ENCODE results near the gene GALK1. TPM values are rescaled to one million over a fixed set of nuclear protein-coding genes. Genes with fewer than 3 reads are reported as not detected.

GALK1 gene
- total RNA-seq, 1 experiment from 2014 or later, result 23.9 TPM

GRCh38 chr17:75723171-75723930, 41.6 kb downstream of the GALK1 start:
- Histone ChIP-seq H3K4me3 (ENCODE audit: low read length) (no peak overlapping the region), H3K79me2 (ENCODE audit: low read length) (no peaks in the 10 kb centered on the region), H3K27me3 (ENCODE audit: low read length) (no peaks in the 10 kb centered on the region), H2AFZ (ENCODE audit: low read length) (no peak overlapping the region), H3K9ac (ENCODE audit: low read length) (no peak overlapping the region), H3K4me1 (ENCODE audit: low read length) (no peaks in the 10 kb centered on the region), H3K27ac (ENCODE audit: low read length) (no peak overlapping the region), H3K9me3 (ENCODE audit: low read length) (no peaks in the 10 kb centered on the region), H4K20me1 (ENCODE audit: insufficient read depth, low read depth, low read length) (no peaks in the 10 kb centered on the region), H3K9me2 (replicated peaks; ENCODE audit: insufficient read depth, low read length) (no peaks in the 10 kb centered on the region), H3K4me2 (ENCODE audit: low read depth, low read length, poor library complexity, severe bottlenecking) (no peak overlapping the region), H3K36me3 (ENCODE audit: insufficient read depth, low read length) (no peaks in the 10 kb centered on the region)
- no peak for DNase-seq

DNA sequence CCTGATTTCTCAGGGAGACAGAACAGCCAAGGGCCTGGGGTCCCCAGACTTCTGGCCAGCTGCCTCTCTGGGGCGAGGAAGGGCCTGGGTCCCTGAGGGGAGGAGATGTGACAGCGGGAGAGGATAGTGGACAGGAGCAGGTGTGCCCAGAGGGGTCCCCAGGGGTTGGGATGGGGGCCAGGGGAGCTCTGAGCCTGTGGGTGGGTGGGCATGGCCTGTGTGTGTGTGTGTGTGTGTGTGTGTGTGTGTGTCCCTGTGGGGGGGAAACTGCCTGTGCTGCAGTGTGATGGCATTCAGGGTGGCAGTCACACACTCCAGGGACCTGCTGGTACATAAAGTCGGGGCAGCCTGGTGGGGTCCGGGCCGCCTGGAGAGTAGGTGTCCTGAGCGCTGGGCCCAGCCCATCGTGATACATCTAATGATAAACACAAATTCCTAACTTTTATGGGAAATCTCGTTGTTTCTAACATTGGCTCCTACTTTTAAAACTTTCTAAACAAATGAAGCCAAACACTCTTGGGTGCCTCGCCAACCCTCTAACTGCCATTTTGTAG, 42.4 kb downstream of the GALK1 start:
- Histone ChIP-seq H2AFZ (ENCODE audit: low read length) (no peak overlapping the region), H3K9ac (ENCODE audit: low read length) (no peak overlapping the region), H3K4me2 (ENCODE audit: low read depth, low read length, poor library complexity, severe bottlenecking) (no peak overlapping the region)

GRCh38 chr17:75722076-75722475, 42.9 kb downstream of the GALK1 start:
- no peak overlapping the region for H2AFZ ChIP-seq (ENCODE audit: low read length)
- H3K4me1 ChIP-seq (ENCODE audit: low read length), result no peaks in the 10 kb centered on the region
- H3K36me3 ChIP-seq (ENCODE audit: insufficient read depth, low read length), result no peaks in the 10 kb centered on the region
- no peak overlapping the region for H3K4me2 ChIP-seq (ENCODE audit: low read depth, low read length, poor library complexity, severe bottlenecking)
- H4K20me1 ChIP-seq (ENCODE audit: insufficient read depth, low read depth, low read length), result no peaks in the 10 kb centered on the region
- no peaks in the 10 kb centered on the region for H3K27me3 ChIP-seq (ENCODE audit: low read length)
- no peak overlapping the region for H3K9ac ChIP-seq (ENCODE audit: low read length)
- H3K27ac ChIP-seq (ENCODE audit: low read length), result no peak overlapping the region
- no peaks in the 10 kb centered on the region for H3K9me2 ChIP-seq (replicated peaks; ENCODE audit: insufficient read depth, low read length)
- no peak for DNase-seq
- H3K4me3 ChIP-seq (ENCODE audit: low read length), result no peak overlapping the region
- no peaks in the 10 kb centered on the region for H3K9me3 ChIP-seq (ENCODE audit: low read length)
- no peaks in the 10 kb centered on the region for H3K79me2 ChIP-seq (ENCODE audit: low read length)

More for the DNA sequence above, 42.4 kb downstream of the GALK1 start:
- H3K79me2 ChIP-seq (ENCODE audit: low read length), result no peaks in the 10 kb centered on the region
- H3K9me2 ChIP-seq (replicated peaks; ENCODE audit: insufficient read depth, low read length), result no peaks in the 10 kb centered on the region
- H3K4me1 ChIP-seq (ENCODE audit: low read length), result no peaks in the 10 kb centered on the region
- DNase-seq, result no peak
- H4K20me1 ChIP-seq (ENCODE audit: insufficient read depth, low read depth, low read length), result no peaks in the 10 kb centered on the region
- H3K36me3 ChIP-seq (ENCODE audit: insufficient read depth, low read length), result no peaks in the 10 kb centered on the region
- no peak overlapping the region for H3K4me3 ChIP-seq (ENCODE audit: low read length)
- no peaks in the 10 kb centered on the region for H3K27me3 ChIP-seq (ENCODE audit: low read length)
- H3K9me3 ChIP-seq (ENCODE audit: low read length), result no peaks in the 10 kb centered on the region
- no peak overlapping the region for H3K27ac ChIP-seq (ENCODE audit: low read length)

DNA sequence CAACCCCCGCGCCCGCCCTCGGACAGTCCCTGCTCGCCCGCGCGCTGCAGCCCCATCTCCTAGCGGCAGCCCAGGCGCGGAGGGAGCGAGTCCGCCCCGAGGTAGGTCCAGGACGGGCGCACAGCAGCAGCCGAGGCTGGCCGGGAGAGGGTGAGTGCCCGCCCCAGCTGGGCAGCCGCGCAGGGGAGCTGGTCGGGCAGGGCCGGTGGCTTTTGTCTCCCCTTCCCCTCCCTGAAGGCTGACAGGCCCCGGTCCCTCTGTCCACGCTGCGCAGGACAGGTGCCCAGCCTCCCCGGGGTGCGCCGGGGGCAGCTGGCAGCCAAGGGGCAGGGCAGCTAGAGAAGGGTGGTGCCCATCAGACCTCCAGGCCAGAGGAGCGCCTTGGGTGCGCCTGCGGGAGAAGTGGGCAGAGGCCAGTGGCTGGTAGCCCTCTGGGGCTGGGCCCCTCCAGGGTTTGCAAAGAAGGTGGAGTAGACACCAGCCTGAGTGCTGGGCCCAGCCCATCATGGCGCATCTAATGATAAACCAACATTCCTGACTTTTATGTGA, 43.5 kb downstream of the GALK1 start:
- Histone ChIP-seq H3K4me2 (ENCODE audit: low read depth, low read length, poor library complexity, severe bottlenecking) (no peak overlapping the region), H3K4me3 (ENCODE audit: low read length) (no peak overlapping the region), H3K9me3 (ENCODE audit: low read length) (no peaks in the 10 kb centered on the region)

GRCh38 chr17:75720656-75721462, 44.1 kb downstream of the GALK1 start, which contains the start of gene ITGB4:
Gene ITGB4, plus strand, starts transcription at chr17:75721459. Its CDS starts 3,245 bp downstream, at chr17:75724704.
- no peak within 1 kb of the TSS for H3K4me3 ChIP-seq (ENCODE audit: low read length)
- no peaks in the 10 kb centered on the region for H4K20me1 ChIP-seq (ENCODE audit: insufficient read depth, low read depth, low read length)
- H3K36me3 ChIP-seq (ENCODE audit: insufficient read depth, low read length), result no peaks in the 10 kb centered on the region
- H2AFZ ChIP-seq (ENCODE audit: low read length), result no peak within 1 kb of the TSS
- H3K27me3 ChIP-seq (ENCODE audit: low read length), result no peaks in the 10 kb centered on the region
- no peaks in the 10 kb centered on the region for H3K9me2 ChIP-seq (replicated peaks; ENCODE audit: insufficient read depth, low read length)
- H3K4me2 ChIP-seq (ENCODE audit: low read depth, low read length, poor library complexity, severe bottlenecking), result no peak within 1 kb of the TSS
- no peaks in the 10 kb centered on the region for H3K4me1 ChIP-seq (ENCODE audit: low read length)
- no peak for DNase-seq
- no peaks in the 10 kb centered on the region for H3K9me3 ChIP-seq (ENCODE audit: low read length)
- no peak within 1 kb of the TSS for H3K9ac ChIP-seq (ENCODE audit: low read length)
- no peak within 1 kb of the TSS for H3K27ac ChIP-seq (ENCODE audit: low read length)
- H3K79me2 ChIP-seq (ENCODE audit: low read length), result no peaks in the 10 kb centered on the region

More for the DNA sequence above, 43.5 kb downstream of the GALK1 start:
- Histone ChIP-seq H3K27ac (ENCODE audit: low read length) (no peak overlapping the region), H3K79me2 (ENCODE audit: low read length) (no peaks in the 10 kb centered on the region), H2AFZ (ENCODE audit: low read length) (no peak overlapping the region), H3K36me3 (ENCODE audit: insufficient read depth, low read length) (no peaks in the 10 kb centered on the region), H3K9me2 (replicated peaks; ENCODE audit: insufficient read depth, low read length) (no peaks in the 10 kb centered on the region), H3K4me1 (ENCODE audit: low read length) (no peaks in the 10 kb centered on the region), H4K20me1 (ENCODE audit: insufficient read depth, low read depth, low read length) (no peaks in the 10 kb centered on the region), H3K27me3 (ENCODE audit: low read length) (no peaks in the 10 kb centered on the region), H3K9ac (ENCODE audit: low read length) (no peak overlapping the region)
- DNase-seq, result no peak

DNA sequence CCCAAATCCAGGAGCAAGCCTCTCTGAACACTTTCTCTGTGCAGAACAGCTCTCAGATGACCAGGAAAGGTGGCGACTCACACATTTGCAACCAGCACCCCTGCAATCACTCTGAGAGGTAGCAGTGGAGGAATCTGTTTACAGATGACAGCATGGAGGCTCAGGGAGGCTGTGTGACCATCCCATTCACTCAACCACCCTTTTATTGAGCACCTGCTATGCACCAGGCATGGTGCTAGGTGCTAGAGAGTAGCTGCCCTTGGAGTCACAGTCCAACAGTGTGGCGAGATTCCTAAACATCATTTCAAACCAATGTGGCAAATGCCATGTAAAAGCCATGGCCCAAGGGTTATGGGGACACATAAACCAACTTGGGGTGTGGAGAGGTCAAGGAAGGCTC, 45.3 kb downstream of the GALK1 start:
- Histone ChIP-seq H3K9me2 (replicated peaks; ENCODE audit: insufficient read depth, low read length) (no peaks in the 10 kb centered on the region), H4K20me1 (ENCODE audit: insufficient read depth, low read depth, low read length) (no peaks in the 10 kb centered on the region), H3K27ac (ENCODE audit: low read length) (no peak overlapping the region), H2AFZ (ENCODE audit: low read length) (no peak overlapping the region), H3K4me2 (ENCODE audit: low read depth, low read length, poor library complexity, severe bottlenecking) (no peak overlapping the region), H3K79me2 (ENCODE audit: low read length) (no peaks in the 10 kb centered on the region), H3K9ac (ENCODE audit: low read length) (no peak overlapping the region), H3K4me1 (ENCODE audit: low read length) (no peaks in the 10 kb centered on the region), H3K4me3 (ENCODE audit: low read length) (no peak overlapping the region), H3K27me3 (ENCODE audit: low read length) (no peaks in the 10 kb centered on the region), H3K36me3 (ENCODE audit: insufficient read depth, low read length) (no peaks in the 10 kb centered on the region), H3K9me3 (ENCODE audit: low read length) (no peaks in the 10 kb centered on the region)
- DNase-seq, result no peak

DNA sequence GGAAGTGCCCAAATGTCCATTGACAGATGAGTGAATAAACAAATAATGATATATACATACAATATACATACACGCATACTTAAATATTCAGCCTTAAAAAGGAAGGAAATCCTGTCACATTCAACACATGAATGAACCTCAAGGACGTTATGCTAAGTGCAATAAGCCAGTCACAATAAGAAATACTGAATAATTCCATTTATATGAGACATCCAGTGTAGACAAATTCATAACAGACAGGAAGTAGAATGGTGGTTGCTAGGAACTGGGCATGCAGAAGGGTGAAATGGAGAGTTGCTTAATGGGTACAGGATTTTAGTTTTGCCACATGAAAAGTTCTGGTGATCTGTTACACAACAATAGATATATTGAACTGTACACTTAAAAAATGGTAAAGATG, 52.5 kb downstream of the GALK1 start:
- Histone ChIP-seq H3K4me1 (ENCODE audit: low read length) (no peaks in the 10 kb centered on the region), H3K27ac (ENCODE audit: low read length) (no peak overlapping the region), H3K4me2 (ENCODE audit: low read depth, low read length, poor library complexity, severe bottlenecking) (no peak overlapping the region), H3K27me3 (ENCODE audit: low read length) (no peaks in the 10 kb centered on the region), H2AFZ (ENCODE audit: low read length) (no peak overlapping the region), H3K36me3 (ENCODE audit: insufficient read depth, low read length) (no peaks in the 10 kb centered on the region), H4K20me1 (ENCODE audit: insufficient read depth, low read depth, low read length) (no peaks in the 10 kb centered on the region), H3K4me3 (ENCODE audit: low read length) (no peak overlapping the region), H3K9me2 (replicated peaks; ENCODE audit: insufficient read depth, low read length) (no peaks in the 10 kb centered on the region), H3K9me3 (ENCODE audit: low read length) (no peaks in the 10 kb centered on the region), H3K79me2 (ENCODE audit: low read length) (no peaks in the 10 kb centered on the region), H3K9ac (ENCODE audit: low read length) (no peak overlapping the region)
- DNase-seq, result no peak

Data from Karpas-422 (cell line).